PC-3 (cell line): ENCODE measurements around the gene UBXN10. TPM values are rescaled to one million over a fixed set of nuclear protein-coding genes. Genes with fewer than 3 reads are reported as not detected.

Experiments used
- ATAC-seq: fragments of 200-7000 bp; cut with Tn5 transposase; 2 replicates; pipeline ENCODE4 v1.9.1; 2020; ENCODE audit warnings: mild to moderate bottlenecking, moderate library complexity
- BruUV-seq: library from RNA; stranded (reverse); fragments of 400-500 nt; replicated peaks from 2 replicates; lab custom pipeline; 2021; lab: Mats Ljungman, UMichigan
- CTCF ChIA-PET: fragments of 300-600 bp; sonication (Branson Sonifier 250); formaldehyde crosslinking; loops from one replicate; lab custom pipeline; 2022; ENCODE audit warnings: antibody characterized with exemption; lab: Charles Lee
- POLR2A ChIA-PET: fragments of 300-600 bp; sonication (Branson Sonifier 250); formaldehyde crosslinking; loops from one replicate; lab custom pipeline; 2022; ENCODE audit warnings: antibody characterized with exemption; ENCODE audit not compliant: unreplicated experiment; lab: Charles Lee
- DNase-seq: peaks from one replicate; pipeline ENCODE4 v3.0.0-alpha.2; 2015
- H2AFZ ChIP-seq: fragments of 300-600 bp; sonication (generic); 2 replicates; pipeline ENCODE4 v1.6.0; 2016; ENCODE audit warnings: antibody characterized with exemption, low read length
- H3F3A ChIP-seq: fragments of 300-600 bp; sonication (generic); one replicate; pipeline ENCODE4 v1.6.0; 2017; ENCODE audit warnings: antibody characterized with exemption, low read length, control low read depth, mild to moderate bottlenecking; ENCODE audit not compliant: unreplicated experiment
- H3K27ac ChIP-seq: fragments of 300-600 bp; sonication (generic); 2 replicates; pipeline ENCODE4 v1.5.1; 2016; ENCODE audit warnings: mild to moderate bottlenecking, low read length
- H3K27me3 ChIP-seq: fragments of 300-600 bp; sonication (generic); 2 replicates; pipeline ENCODE4 v1.6.1; 2016; ENCODE audit warnings: low read length, mixed read lengths
- H3K36me3 ChIP-seq: fragments of 300-600 bp; sonication (generic); 2 replicates; pipeline ENCODE4 v1.6.1; 2016; ENCODE audit warnings: low read depth, mixed run types, low read length, mixed read lengths
- H3K4me1 ChIP-seq: fragments of 300-600 bp; sonication (generic); 2 replicates; pipeline ENCODE4 v1.5.1; 2016; ENCODE audit warnings: low read length; ENCODE audit not compliant: insufficient read depth
- H3K4me2 ChIP-seq: fragments of 300-600 bp; sonication (generic); 2 replicates; pipeline ENCODE4 v1.6.0; 2016; ENCODE audit warnings: low read length
- H3K4me3 ChIP-seq: fragments of 300-600 bp; sonication (generic); 2 replicates; pipeline ENCODE4 v1.5.1; 2016; ENCODE audit warnings: mild to moderate bottlenecking, low read length, mixed read lengths
- H3K79me2 ChIP-seq: fragments of 300-600 bp; sonication (generic); 2 replicates; pipeline ENCODE4 v1.6.1; 2017; ENCODE audit warnings: low read length, mixed read lengths
- H3K9ac ChIP-seq: fragments of 300-600 bp; sonication (generic); 2 replicates; pipeline ENCODE4 v1.6.0; 2016; ENCODE audit warnings: mild to moderate bottlenecking, low read length
- H3K9me2 ChIP-seq: fragments of 300-600 bp; sonication (generic); replicated peaks from 2 replicates; pipeline ENCODE4 v1.6.1; 2016; ENCODE audit warnings: mixed run types, low read length, mixed read lengths
- H3K9me3 ChIP-seq: fragments of 300-600 bp; sonication (generic); 2 replicates; pipeline ENCODE4 v1.6.1; 2016; ENCODE audit warnings: low read length, mixed read lengths
- H4K20me1 ChIP-seq: fragments of 300-600 bp; sonication (generic); 2 replicates; pipeline ENCODE4 v1.6.1; 2016; ENCODE audit warnings: low read length, mixed read lengths
- CTCF ChIP-seq: fragments of 300-600 bp; sonication (generic); conservative IDR thresholded peaks from 2 replicates; pipeline ENCODE4 v1.5.1; 2017; ENCODE audit warnings: antibody characterized with exemption, low read depth, mild to moderate bottlenecking, low read length
- EZH2 ChIP-seq: fragments of 300-600 bp; sonication (generic); IDR thresholded peaks from one replicate; pipeline ENCODE4 v1.6.1; 2017; ENCODE audit warnings: antibody characterized with exemption, mild to moderate bottlenecking, low read length; ENCODE audit not compliant: unreplicated experiment
- EZH2phosphoT487 ChIP-seq: fragments of 300-600 bp; sonication (generic); IDR thresholded peaks from 2 replicates; pipeline ENCODE4 v1.6.1; 2018; ENCODE audit warnings: mild to moderate bottlenecking, antibody characterized with exemption, low read length, borderline replicate concordance
- intact Hi-C: fragments of 100-400 bp; cut with micrococcal nuclease; formaldehyde crosslinking; loops from 2 replicates; pipeline ENCODE4 v1.9.0; 2023
- total RNA-seq: library from RNA; depleted of rRNA; stranded (reverse); fragments of >200 nt; gene quantifications from 2 replicates; pipeline ENCODE4 v1.2.3, GENCODE V29; 2014

Gene UBXN10
- total RNA-seq, 1 experiment from 2014 or later: not detected

- 0 out of 2 replicates have a peak overlapping the region, but pooled peaks have one; percentile 5 for H3K4me2 ChIP-seq
- ChIA-PET POLR2A (interaction anchor here (0.5 kb wide), 1 partner anchor 40 kb away, joined by 14 read pairs; no protein-coding TSS in a partner anchor), CTCF (interaction anchor here (1.0 kb wide), 1 partner anchor 41 kb away, joined by 3 read pairs; no protein-coding TSS in a partner anchor)
- peak; percentile 42 for ATAC-seq
- no peaks in the 10 kb centered on the region for H3K27me3 ChIP-seq
- H3K27ac ChIP-seq: peak overlapping the region; percentile 56
- H3K4me3 ChIP-seq: no peak overlapping the region
- H2AFZ ChIP-seq: 0 out of 2 replicates have a peak overlapping the region, but pooled peaks have one; percentile 38
- no peaks in the 10 kb centered on the region for H3F3A ChIP-seq
- TF ChIP-seq EZH2: no peak
- no peak for TF ChIP-seq CTCF
- no peak for TF ChIP-seq EZH2phosphoT487
- no peaks in the 10 kb centered on the region for H3K9me3 ChIP-seq
- DNase-seq: peak; percentile 37
- H3K9me2 ChIP-seq: no peaks in the 10 kb centered on the region
- H3K36me3 ChIP-seq: no peaks in the 10 kb centered on the region
- BruUV-seq: no TSS peak
- no peak overlapping the region for H3K9ac ChIP-seq
- intact Hi-C loops: no loop called here
- no peaks in the 10 kb centered on the region for H3K79me2 ChIP-seq
- H4K20me1 ChIP-seq: no peaks in the 10 kb centered on the region
- H3K4me1 ChIP-seq: peaks cover 24% of the 10 kb centered on the region
These were observed 13.8 kb upstream of the UBXN10 start for GRCh38 chr1:20172033-20172590.

- H3K4me3 ChIP-seq: no peak overlapping the region
- no peaks in the 10 kb centered on the region for H3K9me2 ChIP-seq
- H3K27me3 ChIP-seq: no peaks in the 10 kb centered on the region
- no peak overlapping the region for H3K27ac ChIP-seq
- H3K9me3 ChIP-seq: no peaks in the 10 kb centered on the region
- no peaks in the 10 kb centered on the region for H4K20me1 ChIP-seq
- TF ChIP-seq CTCF (no peak), EZH2 (no peak), EZH2phosphoT487 (no peak)
- POLR2A ChIA-PET: no interaction called here
- H3K4me1 ChIP-seq: peaks cover 24% of the 10 kb centered on the region
- no peak overlapping the region for H2AFZ ChIP-seq
- no peak for DNase-seq
- H3K9ac ChIP-seq: no peak overlapping the region
- H3K79me2 ChIP-seq: no peaks in the 10 kb centered on the region
- no peak overlapping the region for H3K4me2 ChIP-seq
- no TSS peak for BruUV-seq
- CTCF ChIA-PET: no interaction called here
- ATAC-seq: no peak
- H3F3A ChIP-seq: no peaks in the 10 kb centered on the region
- H3K36me3 ChIP-seq: no peaks in the 10 kb centered on the region
- intact Hi-C loops: no loop called here
These were observed 10.8 kb upstream of the UBXN10 start for GRCh38 chr1:20174937-20175666.
